ENCODE measurements around the gene KIF6.

The KIF6 gene

GRCh38 chr6:39599341-39599740 is 125.9 kb downstream of the KIF6 start:
- DNase-seq (ENCODE audit: low read depth), result no peak

- DNase-seq (ENCODE audit: low read depth), result no peak
These were observed 130.9 kb downstream of the KIF6 start for GRCh38 chr6:39594285-39594684.

DNA sequence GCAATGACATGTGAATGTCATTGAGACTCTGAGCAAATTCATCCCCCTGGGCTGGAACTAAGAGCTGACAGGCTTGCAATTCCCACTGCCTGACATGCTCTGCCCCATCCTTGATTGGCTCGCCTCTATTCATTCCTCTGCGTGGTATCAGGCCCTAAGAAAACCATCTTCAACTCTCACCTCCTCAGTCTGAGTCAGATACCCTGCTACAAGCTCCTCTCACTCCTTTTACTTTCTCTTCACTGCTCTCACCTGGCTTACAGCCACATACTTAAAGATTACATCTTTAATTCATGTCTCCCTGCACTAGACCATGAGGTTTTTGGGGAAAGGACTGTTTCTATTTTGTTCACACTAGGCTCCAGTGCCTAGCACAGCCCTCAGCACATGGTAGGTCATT is 131.6 kb downstream of the KIF6 start:
- no peak for DNase-seq (ENCODE audit: low read depth)

DNA sequence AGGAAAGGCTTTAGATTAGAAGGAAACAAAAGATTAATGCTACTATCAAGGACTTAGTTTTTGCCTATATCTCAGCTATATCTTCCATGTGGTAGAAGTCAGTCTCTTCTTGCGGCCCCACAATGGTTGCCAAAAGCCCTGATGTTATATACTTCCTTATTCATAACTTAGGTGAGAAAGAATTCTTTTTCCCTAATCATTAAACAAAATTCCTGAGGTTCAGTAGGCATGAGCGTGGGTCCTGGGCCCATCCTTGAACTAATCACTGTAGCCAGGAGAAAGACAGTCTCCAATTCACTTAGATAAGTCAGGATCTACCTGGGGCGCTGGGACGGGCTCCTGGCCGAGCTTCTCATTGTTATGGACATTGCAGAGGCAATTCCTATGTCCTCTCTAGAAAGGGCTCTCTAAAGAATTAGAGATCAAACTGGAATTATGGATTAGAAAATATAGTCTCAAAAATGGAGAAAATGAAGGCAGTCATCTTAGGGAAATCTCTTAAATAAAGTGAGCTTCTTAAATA is 134.3 kb downstream of the KIF6 start:
- no peak for DNase-seq (ENCODE audit: low read depth)

- no peak for DNase-seq (ENCODE audit: low read depth)
These were observed 138.1 kb downstream of the KIF6 start for GRCh38 chr6:39587080-39587479.

- DNase-seq (ENCODE audit: low read depth), result no peak
These were observed 139.6 kb downstream of the KIF6 start for GRCh38 chr6:39585641-39586040.

DNA sequence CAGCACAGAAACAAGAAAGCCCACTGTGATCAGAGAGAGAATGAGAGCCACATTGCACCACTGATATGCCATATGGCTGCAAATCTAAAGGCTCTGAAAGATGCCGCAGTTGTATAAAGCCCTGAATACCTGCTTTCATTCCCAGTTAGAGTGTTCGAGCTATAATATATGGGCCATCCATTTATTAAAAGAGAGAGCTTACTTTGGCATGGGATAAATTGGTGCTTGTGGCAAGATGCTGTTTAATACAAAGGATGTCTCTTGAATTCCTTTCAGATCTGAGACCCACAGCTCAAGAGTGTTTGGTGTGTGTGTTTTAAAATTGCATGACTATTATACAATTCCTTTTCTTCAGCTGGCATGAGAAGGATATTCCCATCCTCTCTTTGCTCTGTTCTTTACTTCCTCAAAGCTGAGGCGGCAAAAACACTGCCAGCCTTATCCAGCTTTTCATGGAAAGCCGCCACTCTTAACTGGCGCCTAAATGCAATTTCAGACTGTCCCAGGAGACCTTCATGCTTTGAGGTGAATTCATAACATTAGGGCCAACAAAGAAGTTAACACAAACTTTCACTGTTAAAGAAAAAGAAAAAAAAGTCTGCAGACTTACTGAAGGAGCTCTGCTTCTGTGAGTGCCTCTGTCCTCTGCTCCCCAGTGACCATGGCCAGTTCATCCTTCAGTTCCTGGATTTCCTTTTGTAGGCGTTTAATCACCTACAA is 147.6 kb downstream of the KIF6 start:
- DNase-seq (ENCODE audit: low read depth), result no peak

DNA sequence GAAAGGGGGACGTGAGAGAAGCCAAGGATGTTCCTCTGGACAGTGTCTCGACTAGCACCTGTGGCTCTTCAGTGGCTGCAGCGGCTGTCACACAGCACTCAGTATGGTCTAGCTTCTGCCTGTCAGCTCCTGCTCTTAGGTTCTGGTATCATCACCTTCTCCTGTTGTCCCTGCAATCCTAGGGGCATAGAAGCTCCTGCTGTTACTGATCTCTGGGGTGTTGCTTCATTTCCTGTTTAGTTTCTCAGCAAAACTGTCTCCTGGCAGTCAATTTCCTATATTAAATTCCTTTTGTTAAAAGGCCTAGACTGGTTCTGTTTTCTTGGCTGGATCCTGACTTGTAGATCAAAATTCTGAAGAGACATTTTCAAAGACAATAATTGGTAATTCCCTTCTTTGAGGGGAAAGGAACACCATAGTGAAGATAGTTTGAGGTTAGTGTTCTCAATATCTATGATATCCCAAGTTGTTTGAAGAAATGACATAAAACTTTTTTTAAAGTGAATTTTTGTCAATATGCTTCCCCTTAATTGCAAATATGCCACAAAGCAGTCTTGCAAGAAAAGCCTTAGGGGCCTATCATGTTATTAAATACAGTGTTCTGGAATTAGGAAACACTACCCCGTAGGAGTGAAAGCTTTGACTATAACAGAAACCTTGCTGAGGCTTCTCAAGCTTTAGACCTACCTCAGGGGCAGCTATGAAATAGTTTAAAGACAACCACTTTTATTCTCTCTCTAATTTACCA is 148.5 kb downstream of the KIF6 start:
- no peak for DNase-seq (ENCODE audit: low read depth)

DNA sequence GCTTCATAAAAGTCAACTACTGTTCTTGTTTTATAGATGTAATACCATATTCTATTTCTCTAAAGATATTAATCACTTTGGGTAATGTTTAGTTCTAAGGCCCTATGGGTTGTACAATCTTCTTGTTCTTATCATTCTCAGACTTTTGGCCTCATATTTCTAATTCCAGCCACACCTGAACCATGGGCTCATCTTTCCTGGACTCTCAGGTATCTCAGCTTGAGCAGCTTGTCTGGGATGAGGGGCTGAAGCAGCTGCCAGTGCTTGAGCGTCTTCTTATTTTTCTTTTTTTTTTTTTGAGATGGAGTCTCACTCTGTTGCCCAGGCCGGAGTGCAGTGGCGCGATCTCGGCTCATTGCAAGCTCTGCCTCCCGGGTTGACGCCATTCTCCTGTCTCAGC is 150.2 kb downstream of the KIF6 start:
- no peak for DNase-seq (ENCODE audit: low read depth)

DNA sequence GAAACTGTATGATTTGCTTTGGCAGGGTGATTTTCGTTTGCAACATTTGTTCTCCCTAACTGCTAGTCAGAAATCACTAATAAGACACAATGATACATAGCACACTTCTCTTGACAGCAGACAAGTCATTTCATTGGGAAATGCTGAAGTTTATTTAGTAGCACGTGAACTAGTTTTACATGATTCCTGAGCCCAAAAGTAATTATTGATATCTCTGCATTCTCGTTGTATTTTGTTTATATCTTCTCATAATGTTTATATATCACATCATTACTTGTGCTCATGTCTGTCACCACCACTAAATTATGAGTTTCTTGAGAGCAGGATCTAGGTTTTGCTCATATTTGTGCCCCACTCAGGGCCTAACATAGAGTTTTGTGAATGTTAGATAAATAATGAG is 151.7 kb downstream of the KIF6 start:
- DNase-seq (ENCODE audit: low read depth), result no peak

DNA sequence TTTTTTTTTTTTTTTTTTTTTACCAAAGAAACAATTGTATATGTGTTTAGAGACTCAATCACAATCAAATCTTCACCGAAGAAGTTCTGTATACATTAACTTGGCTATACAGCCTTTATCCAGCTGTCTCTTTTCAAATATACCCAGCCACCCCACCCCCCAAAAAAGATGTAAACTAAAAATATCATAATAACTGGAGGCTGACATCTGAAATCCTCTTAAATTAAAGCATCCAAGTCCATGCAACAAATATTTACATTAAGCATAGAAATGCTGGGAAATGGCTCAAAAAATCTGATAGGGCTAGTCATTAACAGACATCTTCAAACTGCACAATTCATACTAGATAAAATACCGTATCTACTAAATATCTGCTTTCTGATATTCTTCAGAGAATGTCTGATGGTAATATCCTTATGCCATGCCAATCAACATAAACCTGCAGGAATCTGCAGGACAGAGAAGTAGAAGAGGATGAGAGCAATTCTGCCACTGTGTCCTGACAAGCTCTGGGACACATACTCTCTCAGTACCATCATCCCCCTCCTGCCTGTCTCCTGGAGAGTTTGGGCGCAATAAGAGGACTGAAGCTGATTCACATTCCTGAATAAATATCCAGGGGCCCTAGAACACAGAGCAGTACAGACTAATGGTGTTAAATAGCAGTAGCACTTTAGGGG is 152.4 kb downstream of the KIF6 start:
- DNase-seq (ENCODE audit: low read depth), result no peak

DNA sequence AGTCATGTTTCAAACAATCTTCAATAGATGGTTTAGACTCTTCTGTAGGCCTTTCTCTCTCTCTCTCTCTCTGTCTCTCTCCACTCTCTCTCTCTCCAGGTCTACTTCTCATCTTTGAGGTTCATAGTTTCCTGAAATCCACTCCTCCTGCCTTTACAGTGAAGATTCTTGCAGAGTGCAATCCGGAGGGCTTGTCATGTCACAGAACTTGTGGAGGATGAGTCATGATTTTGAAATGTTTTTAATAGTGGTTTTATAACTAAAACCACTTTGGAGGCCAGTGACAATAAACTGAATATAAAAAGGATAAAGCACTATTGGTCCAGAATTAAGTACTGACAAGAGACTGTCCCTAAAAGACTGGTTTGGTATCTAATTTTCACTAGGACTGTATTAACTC is 156.3 kb downstream of the KIF6 start:
- no peak for DNase-seq (ENCODE audit: low read depth)

- no peak for DNase-seq (ENCODE audit: low read depth)
These were observed 158.1 kb downstream of the KIF6 start for GRCh38 chr6:39567091-39567490.

DNA sequence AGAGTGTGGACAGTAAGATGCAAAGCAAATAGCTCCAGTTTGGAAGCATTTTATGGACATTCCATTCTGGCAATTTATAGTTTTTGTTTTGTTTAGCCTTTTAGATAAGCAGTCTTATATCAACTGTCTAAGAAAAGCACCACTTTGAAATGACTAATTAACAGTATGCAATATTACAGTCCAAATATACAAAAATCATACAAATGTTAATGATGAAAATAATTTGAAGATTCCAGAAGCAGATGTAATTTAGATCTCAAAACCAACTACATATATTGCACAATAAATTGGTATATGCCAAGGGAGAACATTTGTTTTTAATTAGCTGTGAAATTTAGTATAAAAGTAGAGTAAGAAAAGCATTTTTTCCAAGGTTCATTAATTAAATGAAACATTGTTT is 158.8 kb downstream of the KIF6 start:
- no peak for DNase-seq (ENCODE audit: low read depth)

- DNase-seq (ENCODE audit: low read depth), result no peak
These were observed 159.3 kb downstream of the KIF6 start for GRCh38 chr6:39565956-39566355.

- DNase-seq (ENCODE audit: low read depth), result no peak
These were observed 161.5 kb downstream of the KIF6 start for GRCh38 chr6:39563566-39564311.

DNA sequence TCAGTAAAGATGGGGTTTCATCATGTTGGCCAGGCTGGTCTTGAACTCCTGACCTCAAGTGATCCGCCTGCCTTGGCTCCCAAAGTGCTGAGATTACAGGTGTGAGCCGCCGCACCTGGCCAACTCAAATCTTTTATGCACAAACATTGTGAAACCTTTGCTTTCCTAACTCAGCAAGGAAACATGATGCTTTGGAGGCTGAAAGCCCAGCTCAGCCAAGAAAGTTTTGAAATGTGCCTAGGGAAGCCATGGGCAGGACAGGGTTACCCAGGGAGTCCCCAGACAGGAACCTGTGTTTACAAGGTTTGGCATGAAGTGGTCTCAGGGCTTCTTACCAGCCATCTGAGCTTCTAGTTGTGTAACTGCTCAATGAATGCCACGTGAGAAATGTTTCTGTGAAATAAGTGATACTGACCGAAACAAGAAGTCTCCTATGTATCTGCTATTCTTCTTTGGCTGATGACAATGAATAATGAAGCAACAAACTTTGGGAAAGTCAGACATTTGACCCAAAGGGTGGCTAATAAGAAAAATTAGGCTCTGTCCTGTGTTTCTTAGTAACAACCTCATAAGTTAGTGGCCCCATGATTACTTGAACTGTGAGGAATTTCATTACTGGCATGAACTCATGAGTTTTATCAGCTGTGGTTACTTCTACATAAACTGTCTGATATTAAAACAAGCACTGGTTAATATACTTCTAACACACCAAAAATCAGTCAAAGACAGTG is 163.5 kb downstream of the KIF6 start:
- no peak for DNase-seq (ENCODE audit: low read depth)

GRCh38 chr6:39560915-39561314 is 164.3 kb downstream of the KIF6 start:
- DNase-seq (ENCODE audit: low read depth), result no peak

GRCh38 chr6:39558591-39559190 is 166.5 kb downstream of the KIF6 start:
- no peak for DNase-seq (ENCODE audit: low read depth)

- DNase-seq (ENCODE audit: low read depth), result no peak
These were observed 167.1 kb downstream of the KIF6 start for GRCh38 chr6:39558079-39558478.

GRCh38 chr6:39555136-39555535 is 170.1 kb downstream of the KIF6 start:
- DNase-seq (ENCODE audit: low read depth), result no peak

Data from stimulated activated CD8-positive, alpha-beta memory T cell treated with anti-CD3 and anti-CD28 coated beads, Interleukin-7, amount 100 ng/mL, for 24 hours (primary cell).